Head of caudate nucleus (tissue), 42 donors: ENCODE measurements around the gene ARID1B.
"Not testable (repeated sequence)": the region's sequence is repeated elsewhere in the genome, so short reads cannot be mapped to it uniquely, and the experiment has no call there.

Source experiments
- DNase-seq, 42 donors: peaks; one replicate each; pipeline versions ENCODE4 v3.0.0 to v3.0.0-alpha.2; 2020 to 2021; ENCODE audit warnings: mixed read lengths in 7 of 42
- intact Hi-C: fragments of 100-400 bp; cut with DNase I; formaldehyde crosslinking; loops from one replicate; pipeline ENCODE4 v1.15.0; 2022

ARID1B gene

DNA sequence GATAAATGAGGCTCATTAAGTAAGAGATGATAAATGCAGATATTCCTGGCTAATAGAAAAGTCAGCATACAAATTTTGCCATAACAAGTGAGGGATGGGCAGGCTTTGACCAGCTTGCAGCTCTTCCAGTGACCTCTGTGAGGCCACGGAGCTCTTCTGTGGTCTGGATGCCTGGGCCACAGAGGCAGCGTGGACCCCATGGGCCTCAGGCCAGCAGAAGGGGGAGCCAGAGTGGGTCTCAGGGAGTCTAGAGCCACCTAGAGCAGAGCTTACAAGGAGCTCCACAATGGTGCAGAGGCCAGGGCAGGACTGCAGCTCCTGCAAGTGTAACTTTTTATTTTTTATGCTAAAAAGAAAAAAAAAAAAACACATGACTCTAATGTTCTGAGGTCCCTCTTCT, 165.1 kb downstream of the ARID1B start:
- intact Hi-C loops, result no loop called here
- DNase-seq, result no peak

DNA sequence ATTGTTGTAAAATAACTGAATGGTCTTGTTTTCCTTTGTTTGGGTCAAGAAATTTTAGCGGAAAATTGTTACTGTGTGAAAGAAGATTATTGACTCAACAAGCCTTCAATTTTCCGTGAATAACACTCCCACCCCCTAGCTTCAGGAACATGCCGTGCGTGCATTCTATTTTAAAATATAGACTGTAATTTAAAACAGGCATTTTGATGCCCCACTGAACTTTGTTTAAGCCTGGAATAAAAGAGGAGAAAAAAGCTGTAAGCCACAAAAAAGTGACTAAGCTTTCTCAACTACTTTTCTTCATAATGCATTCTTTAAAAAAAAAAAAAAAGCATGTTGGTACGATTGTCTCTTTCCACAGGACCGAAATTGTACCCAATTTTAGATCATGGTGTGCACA, 166.0 kb downstream of the ARID1B start:
- intact Hi-C loops, result no loop called here
- DNase-seq, result no peak

DNA sequence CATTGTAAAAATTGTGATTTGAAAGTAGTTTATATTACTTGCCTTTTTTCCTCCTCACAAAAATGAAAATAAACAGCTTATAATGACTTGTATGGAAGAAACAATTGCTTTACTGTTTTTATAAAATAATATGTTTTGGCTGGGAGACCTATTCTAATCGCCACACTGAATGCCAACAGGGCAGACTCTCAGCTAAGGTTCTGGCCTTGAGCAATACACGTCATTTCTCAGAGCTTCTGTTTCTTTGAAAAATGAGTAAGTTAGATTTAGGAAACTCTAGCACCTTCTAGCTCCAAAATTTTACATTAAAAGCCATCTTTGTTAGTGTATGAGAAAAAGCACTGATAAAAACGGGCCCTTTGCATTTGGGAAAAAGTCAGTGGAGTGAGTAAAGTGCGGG, 166.6 kb downstream of the ARID1B start:
- intact Hi-C loops, result no loop called here
- no peak for DNase-seq

DNA sequence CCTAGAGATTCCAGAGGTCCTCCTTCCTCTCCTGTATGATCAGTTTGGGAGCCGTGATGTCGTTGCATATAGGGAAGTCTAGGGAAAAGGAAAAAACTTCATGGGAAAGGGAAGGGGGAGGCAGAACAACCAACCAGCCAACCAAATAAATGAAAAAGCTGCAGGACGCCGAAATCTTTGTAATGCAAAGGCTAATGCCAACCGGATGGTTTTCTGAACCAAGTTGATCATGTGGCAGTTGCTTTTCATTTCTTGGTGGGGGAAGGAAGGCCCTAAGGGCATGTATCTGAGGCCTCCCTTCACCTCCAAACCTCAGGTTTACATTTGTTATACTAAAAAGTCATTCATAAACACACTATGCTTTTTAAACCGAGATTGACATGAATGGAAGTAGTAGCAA, 167.2 kb downstream of the ARID1B start:
- intact Hi-C loops, result no loop called here
- DNase-seq, result no peak

DNA sequence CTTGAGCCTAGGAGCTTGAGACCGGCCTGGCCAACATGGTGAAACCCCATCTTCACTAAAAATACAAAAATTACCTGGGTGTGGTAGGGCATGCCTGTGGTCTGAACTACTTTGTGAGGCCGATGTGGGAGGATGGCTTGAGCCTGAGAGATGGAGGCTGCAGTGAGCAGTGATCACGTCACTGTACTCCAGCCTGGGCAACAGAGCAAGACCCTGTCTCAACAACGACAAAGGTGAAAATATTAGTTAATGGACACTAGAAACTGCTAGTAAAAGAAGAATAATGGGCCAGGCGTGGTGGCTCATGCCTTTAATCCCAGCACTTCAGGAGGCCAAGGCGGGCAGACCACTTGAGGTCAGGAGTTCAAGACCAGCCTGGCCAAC, 168.6 kb downstream of the ARID1B start:
- intact Hi-C loops, DNase-seq: not testable (repeated sequence)

DNA sequence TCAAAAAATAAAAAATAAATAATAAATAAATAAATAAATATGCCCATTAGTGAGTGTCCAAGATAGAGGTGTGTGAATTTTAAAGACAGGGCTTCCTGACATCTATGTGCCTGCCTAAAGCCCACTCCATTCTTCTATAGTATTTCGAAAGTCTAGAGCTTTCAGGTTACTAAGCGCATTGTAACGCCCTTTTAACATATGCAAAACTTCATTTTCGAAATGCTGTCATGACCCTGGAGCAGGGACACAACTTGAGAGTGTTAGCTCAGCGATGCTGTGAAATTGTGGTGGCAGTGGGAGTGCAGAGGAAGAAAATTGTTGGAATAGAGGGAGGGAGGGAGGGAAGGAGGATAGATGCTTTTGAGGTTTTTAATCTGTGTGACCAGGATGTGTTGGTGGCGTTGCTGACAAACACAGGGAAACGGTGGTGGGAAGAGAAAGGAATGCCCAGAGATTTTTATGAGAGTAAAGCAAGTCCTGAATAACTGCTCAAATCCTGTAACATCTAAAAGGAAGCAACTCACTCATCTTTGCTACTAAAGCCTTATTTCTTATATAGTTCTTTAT, 169.3 kb downstream of the ARID1B start:
- no peak for DNase-seq
- intact Hi-C loops, result no loop called here

DNA sequence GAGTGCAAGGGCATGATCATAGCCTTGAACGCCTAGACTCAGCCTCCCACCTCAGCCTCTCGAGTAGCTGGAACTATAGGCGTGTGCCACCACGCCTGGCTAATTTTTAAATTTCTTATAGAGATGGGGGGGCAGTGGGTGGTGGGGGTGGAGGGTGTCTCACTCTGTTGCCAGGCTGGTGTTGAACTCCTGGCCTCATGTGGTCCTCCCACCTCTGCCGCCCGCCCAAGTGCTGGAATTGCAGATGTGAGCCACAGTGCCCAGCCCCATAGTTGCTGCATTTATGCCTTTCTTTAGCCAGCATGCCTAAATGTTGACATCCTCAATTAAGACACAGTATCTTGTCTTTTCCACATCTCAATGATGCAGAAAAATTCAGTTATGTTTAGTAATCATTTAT, 171.1 kb downstream of the ARID1B start:
- intact Hi-C loops, result no loop called here
- no peak for DNase-seq

DNA sequence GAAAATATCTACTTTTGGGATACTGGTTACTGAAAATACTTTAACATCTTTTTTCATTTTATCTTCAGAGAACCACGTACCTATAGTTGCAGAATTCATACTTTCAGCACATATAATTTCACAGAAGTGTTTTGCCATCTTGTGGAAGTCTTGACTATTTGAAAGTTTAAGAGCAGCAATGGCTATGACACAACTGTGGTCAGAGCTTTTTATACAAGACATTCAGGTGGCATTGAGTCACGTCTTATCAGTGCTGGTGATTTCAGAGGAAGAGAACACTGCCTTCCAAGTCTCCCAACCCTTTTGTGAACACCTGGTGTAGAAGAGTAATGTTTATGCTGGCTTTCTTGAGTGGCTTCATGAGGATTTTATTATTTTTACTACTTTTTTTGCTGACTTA, 171.6 kb downstream of the ARID1B start:
- no peak for DNase-seq
- intact Hi-C loops, result no loop called here

DNA sequence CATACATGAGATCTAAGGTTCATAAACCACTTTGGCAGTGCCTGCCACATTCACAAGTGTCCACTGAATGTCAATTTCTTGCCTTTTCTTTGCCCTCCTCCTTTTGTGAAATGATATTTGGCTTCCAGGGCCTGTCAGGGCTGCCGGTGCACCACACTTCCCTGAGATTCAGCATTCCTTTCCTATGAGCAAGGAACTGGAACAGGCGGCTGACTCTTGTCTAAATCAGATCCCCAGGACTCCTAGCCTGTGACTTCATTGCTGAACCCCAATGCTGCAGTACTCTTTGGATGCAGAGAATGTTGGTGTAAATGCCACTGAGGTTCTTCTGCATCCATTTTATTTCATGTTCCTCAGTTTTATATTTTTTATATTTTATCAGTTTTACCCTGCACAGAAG, 172.2 kb downstream of the ARID1B start:
- no peak for DNase-seq
- intact Hi-C loops, result no loop called here

DNA sequence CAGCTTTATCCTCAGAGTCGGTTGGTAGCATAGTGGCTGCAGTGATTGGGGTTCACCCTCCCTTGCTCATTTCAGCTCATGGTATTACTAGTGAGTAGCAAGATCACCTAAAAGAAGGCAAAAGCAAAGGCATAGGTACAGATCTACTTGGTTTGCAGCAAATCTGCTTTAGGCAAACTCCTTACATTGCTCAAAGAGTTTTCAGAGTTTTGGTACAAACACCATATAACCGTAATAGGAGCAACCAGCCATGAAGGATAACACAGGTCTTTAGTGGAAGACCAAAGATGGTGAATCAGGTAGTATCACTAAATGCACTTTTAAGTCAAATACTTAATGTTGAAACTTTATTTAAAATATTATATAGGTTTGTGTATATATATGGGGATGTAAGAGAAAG, 172.9 kb downstream of the ARID1B start:
- intact Hi-C loops, result no loop called here
- no peak for DNase-seq

DNA sequence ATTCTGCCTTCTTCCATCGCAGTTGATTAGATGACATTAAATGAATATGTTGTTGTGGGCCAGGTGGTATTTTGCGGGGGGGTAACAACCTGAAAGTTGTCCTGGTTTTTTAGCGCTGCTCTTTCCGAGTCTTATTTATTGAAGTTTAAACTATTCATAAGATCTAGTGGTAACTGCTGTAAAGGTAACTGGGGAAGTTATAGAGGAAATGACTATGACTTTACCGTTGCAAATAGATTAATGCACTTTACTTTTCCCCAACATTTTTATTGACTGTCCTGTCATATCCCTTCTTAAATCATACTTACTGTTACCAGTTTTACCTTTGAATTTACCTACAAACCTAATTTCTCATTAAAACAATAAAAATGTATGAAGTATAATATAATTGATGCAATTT, 173.4 kb downstream of the ARID1B start:
- no peak for DNase-seq
- intact Hi-C loops, result no loop called here

DNA sequence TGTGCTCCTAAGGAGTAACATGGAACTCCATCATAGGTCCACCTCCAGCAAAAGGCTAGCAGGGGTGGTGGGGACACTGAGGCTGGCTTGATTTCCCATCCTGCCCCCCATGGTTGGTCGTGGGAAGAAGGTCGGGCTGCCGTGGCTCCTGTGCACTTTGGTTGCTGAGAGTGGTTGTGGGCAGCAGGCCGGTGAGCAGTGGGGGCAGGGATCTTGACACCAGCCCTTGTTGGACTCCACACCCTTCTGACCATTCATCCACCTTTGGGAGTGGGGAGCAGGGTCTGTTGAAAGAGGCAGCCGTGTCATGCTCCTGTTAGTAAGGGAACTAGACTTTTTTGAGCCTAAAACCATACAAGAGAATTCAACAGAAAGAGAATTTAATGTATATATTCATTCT, 175.2 kb downstream of the ARID1B start:
- intact Hi-C loops, result no loop called here
- no peak for DNase-seq

DNA sequence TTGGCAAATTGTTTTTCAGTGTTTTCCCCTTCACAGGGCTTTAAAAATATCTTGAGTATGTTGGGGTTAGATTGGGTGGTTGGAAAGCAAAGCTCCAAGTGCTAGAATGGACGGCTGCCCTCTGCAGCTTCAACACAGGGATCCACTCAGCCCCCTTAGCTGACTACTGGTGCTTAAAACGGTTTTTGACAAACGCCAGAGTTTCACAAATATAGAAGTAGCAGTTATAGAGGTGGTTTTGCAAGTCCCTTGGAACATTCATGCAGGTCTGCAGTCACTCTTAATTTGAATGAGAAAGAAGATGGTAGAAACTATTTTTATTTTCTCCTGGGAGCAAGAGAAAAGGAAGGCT, 175.9 kb downstream of the ARID1B start:
- no peak for DNase-seq
- intact Hi-C loops, result no loop called here

DNA sequence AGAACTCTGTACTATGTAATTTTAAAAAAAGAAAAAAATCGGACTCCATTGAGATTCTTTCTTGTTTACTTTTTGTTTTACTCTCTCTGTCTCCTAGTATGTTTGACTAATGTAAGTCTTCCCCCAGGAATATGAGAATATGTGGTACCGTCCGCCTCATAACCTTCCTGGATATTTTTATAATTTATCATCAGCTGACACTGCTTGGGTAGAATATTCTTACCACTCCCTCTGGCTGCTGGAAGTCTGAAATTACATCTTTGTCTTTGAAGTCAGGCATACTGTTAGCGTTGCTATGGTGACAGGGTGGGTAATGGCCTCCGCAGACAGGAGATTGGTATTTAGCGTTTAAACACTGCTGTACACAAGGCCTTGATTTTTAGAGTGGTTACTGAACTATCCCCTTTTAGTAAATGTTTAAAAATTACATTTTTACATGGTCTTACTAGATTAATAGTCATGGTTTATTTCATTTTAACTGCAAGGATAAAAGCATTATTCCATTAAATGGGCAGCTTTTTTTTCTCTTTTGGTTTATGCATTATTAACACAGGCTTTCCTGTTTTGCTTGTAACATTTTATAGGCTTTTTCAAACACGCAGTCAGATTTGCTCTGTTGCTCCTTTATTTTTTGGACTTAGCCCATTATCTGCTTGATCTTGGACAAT, 176.4 kb downstream of the ARID1B start:
- peak in 8 of 42 donors; percentile 14 to 66 (median 45) for DNase-seq
- intact Hi-C loops, result no loop called here

DNA sequence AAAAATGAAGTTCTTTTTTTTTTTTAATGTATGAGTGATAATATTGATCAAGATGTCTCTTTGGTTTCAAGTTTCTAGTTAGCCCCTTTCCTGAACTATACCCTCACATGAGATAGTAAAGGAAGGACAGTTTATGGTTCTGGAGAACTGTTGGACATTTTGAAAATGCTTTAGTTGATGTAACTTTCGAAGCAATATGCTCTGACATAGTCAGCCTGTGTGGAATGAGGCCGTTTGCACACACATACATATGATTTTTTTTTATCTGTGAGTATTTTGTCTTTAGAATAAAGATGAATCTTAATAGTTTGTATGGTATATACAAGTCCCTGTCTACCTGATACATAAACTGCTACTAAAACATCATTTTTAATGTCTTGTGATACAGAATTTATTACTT, 177.0 kb downstream of the ARID1B start:
- DNase-seq, result no peak
- intact Hi-C loops, result no loop called here

DNA sequence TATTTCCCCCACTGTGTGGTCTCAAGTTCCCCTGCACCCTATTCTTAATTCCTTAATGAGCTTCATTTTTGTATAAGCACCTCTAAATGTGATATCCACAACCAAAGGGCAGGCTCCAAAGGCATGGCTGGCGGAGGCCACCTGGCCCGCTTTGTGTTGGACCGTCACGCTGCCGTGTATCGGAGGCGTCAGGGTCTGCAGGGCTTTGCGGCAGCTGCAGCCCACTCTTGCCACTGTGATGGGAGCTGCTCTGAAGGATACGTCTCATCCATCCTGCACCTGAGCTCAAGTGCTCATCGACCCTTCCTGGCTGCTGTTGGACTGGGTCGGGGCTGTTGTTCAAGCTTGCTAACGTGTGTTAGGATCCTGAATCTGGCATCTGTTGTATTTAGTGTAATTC, 177.6 kb downstream of the ARID1B start:
- no peak for DNase-seq
- intact Hi-C loops, result no loop called here

DNA sequence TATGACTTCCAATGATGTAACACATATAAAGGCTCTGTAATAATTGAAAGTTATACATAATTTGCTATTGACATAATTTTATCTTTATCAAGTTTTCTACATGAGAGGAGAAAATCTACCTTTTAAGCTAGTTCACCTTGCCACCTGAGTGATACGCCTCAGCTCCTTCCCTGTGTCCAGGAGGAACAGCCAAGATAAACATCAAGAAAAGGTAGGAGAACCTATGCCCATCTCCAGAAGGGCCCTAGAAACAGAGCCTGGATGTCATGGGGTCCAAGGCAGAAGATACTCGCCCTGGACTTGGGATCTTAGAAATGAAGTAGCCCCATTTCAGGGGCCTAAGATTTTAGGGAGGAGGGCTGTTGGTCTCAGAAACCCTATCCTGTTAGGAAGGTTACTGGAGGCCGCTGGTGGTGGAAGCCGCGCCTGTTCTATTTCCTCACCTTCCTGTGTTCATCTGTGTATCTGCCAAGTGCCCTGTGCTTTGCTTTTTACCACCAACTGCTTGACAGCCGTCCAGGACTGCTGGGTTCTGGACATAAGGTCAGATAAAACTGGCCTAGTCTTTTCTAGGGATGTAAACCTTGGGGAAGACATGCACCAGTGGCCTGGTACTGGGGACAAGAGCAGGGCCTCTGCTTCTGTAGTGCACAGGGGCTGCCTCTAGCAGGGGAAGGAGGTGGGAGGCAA, 178.5 kb downstream of the ARID1B start:
- DNase-seq, result no peak
- intact Hi-C loops, result no loop called here

DNA sequence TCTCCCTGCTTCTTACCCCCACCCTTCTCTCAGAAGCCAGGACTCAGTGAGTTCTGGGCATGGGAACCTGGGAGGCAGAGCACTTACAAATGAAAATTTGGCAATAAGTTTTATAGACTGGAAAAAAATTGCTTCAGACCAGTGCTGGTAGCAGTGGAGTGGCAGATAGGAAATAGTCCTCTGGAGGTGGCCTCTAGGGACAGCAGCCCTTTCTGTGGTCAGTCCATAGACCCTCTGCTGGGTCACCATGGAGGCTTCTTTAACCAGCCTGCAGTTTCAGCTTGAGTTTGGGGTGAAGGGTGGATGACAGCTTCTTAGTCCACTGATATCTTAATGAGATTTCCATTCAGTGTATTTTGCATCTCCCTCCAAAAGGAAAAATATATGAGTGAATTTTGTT, 179.1 kb downstream of the ARID1B start:
- intact Hi-C loops, result no loop called here
- no peak for DNase-seq

DNA sequence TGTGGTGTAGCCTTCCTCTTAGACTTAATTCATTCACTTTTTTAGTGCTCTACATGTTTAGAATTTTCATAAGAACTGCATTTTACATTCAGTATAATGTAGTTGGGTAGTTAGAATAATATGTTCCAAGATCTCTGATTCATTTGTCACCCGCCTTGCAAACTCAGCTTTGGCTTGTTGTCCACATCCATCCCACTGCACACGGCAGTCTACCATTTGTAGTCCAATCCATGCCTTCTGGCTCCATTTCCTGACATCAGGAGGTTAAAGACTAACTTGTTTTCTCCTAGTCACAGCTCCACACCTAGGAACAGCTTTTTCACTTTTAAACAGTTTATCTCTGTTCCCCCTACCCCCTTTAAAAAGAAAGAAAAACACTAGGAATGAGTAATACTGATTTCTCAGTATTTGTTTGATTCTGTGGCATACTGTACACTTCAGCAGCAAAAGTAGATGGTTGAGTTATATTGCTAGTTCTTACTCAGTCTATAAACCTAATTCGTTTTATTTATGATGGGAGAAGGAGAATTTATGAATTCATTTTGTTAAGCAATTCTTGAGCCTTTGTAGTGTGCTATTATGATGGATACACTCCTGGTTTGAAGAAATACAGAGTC, 180.9 kb downstream of the ARID1B start:
- intact Hi-C loops, result no loop called here
- DNase-seq, result no peak

DNA sequence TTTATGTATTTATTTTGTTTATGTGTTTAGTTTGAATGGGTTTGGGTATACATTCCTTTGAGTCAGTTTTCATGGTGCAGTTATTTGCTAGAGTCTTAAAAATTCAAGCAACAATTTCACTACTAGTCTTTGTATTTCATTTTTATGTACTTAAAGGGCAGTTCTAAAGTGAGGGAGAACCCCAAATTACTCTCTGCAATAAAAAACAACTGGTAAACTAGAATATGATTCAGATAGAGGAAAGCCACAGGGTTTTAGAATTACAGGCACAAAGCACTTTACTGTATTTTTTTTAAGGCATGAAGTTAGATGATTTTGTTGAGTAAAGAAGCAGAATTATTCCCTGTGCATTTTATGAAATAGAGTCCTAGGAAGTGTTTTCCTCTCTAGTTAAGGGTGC, 183.3 kb downstream of the ARID1B start:
- intact Hi-C loops, result loop anchor here (10.0 kb wide), 1 partner anchor 54 kb away; no protein-coding TSS in a partner anchor
- no peak for DNase-seq
